Measurements from ENCODE around the gene PTGR3.

PTGR3 gene

DNA sequence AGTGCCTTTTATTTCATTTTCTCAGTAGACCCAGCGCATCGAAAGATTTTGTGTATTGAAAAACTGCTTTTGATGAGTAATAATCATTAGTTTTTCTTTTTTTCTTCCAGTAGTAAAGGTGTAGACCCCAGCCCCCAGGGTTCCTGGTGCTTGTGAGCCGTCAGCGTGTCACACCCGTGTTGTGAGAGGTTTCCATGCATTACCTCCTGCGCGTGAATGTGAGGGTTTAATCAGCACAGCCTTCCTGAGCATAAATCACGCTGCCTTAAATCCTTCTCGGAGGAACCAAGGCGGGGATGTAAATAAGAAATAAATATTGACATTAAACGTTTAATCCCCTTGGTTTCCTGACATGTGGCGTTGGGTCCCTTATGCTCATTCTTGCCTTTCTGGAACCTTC lies 26.0 kb upstream of the PTGR3 start:
- DNase-seq: no peak

DNA sequence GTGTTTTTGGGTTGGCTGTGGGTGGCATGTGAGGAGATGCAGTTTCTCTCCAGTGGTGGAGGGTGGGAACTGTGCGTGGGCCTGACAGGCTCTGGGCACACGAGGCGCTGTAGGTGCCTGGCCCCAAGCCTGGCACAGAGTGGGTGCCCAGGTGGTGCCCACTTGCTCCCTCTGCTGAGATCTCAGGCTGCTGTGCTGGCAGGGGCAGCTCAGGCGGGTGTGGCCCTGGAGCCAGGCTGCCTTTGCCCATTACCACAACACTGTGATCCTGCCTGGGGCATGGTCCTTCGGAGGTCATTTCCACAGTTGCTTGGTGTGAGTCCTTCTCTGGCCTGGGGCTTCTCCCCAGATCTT lies 22.1 kb upstream of the PTGR3 start:
- DNase-seq: no peak

DNA sequence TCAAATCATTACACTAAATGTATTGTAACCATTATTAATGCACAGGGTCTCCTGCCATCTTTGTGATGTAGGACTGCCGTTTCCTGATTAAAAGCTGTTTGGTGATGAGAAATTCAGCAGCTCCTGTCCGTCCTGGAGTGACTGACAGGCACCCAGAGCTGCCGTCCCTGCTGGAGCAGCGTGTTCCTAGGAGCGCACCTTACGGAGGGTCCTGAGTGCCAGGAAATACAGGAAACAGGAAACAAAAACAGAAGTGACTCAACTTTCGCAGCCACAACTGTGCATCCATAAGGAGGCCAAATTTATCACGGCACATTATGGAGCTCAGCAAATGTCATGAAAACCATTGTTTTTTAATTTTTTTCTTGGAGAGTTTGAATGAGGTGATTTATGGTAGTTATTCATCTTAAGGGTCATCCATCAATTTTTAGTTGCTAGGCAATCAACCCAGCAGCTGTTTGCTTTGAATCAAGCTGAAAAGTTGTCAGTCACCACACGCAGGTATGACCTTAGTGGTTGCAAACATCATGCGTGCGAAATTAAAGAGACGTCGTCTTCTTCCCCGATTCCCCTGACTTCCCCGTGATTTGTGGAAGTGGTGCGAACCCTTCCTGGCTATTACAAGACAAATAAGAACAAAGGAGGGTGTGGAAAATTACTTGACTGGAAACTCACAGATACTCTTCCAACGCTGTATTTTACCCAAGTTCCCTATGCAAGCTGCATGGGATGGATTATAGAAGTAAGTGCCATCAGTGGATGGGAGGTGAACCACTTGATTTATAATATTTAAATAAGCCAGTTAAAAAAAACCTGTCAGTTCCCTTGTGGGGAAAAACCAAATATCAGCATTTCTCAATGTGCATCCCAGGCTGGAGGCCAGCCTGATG lies 21.5 kb upstream of the PTGR3 start:
- no peak for DNase-seq

DNA sequence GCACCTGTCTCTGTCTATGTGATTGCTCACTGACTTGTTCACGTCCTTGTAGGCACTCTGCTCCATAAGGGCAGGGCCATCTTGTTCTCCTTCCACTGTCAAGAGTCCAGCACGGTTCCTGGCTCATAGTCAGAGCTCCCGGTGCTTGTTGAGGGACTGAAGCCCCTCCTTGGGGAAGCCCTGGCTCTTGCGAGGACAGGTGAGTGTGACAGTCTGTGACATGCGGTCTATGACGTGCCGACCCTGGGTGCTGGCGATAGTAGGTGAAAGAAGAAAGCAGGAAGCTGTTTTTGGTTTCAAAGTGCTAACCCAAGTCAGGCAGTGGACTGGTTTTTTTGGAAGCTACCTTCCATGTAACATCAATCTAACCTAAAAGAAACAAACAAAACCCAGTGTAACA lies 20.5 kb upstream of the PTGR3 start:
- DNase-seq: no peak

GRCh38 chr18:75228967-75229366 lies 20.0 kb upstream of the PTGR3 start:
- no peak for DNase-seq

- no peak for DNase-seq
These were observed 18.8 kb upstream of the PTGR3 start for GRCh38 chr18:75227535-75228296.

GRCh38 chr18:75226956-75227316 lies 18.0 kb upstream of the PTGR3 start:
- DNase-seq: no peak

DNA sequence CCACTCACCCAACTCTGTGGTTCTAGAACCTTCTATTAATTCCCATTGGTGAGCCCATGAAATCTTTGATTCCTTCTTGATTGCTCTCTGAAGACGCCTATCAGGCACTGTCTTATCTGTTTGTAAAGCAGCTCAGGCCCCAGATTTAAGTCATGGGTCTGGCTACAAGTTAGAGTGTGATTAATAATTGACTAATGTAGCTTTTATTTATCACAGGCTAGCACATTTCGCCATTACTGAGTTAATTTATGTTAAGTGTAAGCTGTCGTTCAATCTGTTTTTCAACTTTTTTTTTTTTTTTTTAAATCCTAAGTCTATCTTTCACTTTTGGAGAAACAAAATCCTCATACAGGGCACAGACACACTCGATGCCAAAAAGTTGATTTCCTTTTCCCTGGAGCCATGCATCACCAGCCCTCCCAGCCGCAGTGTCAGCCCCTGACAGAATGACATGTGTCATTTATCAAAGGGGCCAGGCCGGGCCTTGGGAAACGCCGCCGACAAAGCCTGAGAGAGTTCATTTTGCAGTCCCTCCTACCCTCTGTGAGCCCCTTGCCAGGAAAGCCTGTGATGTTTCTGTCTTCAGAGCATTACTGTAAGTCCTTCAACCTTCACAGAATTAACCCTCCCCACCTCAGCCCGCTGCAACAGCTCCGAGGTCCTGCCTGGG lies 17.5 kb upstream of the PTGR3 start:
- DNase-seq: no peak

DNA sequence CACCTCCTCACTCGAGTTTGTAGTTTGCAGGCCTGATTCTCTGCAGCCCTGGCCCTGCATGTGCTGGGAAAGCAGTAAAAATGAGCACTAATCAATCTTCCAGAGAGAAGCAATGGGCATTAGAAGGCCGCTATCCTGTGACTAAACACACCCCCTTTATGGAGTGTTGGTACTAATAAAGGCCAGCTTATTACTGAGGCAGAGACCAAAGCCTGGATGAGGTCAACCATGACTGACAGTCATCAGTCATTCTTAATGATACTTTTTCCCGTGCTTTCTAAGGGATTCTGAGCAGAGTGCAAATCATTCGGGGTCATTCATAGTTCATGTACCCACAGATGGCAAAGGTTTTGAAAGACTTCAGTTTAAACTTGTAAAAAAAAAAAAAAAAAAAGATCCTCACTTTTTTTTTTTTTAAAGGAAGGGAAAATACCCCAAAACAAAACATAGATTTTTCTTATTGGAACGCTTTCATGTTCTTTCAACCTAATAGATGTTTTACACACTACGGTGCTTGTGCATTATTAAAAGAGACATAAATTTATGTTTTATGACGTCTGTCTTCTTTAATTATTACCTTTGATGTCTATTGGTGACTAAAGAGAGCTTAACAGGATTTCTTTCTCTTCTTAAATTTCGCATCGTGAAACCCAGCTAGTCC lies 14.9 kb upstream of the PTGR3 start:
- no peak for DNase-seq

GRCh38 chr18:75222407-75222806 lies 13.5 kb upstream of the PTGR3 start:
- DNase-seq: no peak

- no peak for DNase-seq
These were observed 13.0 kb upstream of the PTGR3 start for GRCh38 chr18:75221897-75222296.

GRCh38 chr18:75221397-75221796 lies 12.5 kb upstream of the PTGR3 start:
- no peak for DNase-seq

GRCh38 chr18:75220551-75221355 lies 11.8 kb upstream of the PTGR3 start:
- DNase-seq: no peak

GRCh38 chr18:75219745-75220375 lies 10.9 kb upstream of the PTGR3 start:
- no peak for DNase-seq

GRCh38 chr18:75218065-75218923 lies 9.4 kb upstream of the PTGR3 start:
- DNase-seq: no peak

- DNase-seq: no peak
These were observed 8.2 kb upstream of the PTGR3 start for GRCh38 chr18:75216911-75217689.

DNA sequence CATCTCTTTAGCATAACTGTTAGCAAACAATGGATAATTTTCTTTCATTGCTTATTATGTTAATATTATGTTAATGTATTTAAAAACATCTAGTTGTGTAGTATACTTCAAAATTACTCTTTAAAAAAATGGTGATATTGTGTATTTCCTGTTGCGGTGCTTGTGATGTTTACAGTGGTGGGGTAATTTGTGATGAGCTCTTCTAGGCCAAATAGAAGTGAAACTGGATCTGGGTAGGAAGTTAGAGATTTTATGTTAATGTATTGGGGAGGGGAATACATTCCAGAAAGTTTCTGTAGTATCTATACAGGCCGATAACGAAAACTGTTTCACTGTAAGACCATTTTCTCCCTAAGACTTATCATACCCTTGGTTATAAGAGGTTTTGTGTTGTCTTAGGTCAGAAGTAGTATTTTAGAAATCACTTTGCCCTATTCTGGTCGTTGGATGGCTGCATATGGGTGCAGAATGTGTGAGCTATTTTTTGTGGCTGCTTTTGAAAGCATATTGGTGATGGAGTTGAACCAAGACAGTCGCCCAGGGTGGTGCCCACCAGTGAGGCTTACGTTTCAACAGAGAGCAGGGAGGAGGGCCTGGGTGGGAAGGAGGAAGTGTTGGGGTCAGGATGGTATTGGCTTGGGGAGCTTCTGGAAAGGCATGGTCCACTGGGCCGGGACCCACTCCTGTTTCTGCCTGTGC lies 7.4 kb upstream of the PTGR3 start:
- no peak for DNase-seq

DNA sequence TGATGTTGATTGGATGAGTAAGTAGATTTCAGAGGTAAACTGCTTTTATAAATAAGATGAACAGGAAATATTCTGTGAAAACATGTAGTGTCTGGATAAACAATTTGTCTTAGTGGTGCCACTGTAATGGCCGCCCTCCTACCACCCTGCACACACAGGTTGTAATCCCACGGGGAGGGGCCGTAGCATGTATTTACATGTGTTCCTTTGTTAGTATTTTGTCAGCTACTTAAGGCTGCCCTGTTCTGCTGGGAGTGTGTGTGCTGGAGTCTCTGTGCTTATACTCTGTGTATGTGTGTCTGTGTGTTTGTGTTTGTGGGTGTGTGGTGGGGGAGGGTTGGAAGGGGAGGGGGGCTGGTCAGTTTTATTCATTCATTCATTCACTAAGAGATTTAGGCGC lies 6.7 kb upstream of the PTGR3 start:
- DNase-seq: no peak

DNA sequence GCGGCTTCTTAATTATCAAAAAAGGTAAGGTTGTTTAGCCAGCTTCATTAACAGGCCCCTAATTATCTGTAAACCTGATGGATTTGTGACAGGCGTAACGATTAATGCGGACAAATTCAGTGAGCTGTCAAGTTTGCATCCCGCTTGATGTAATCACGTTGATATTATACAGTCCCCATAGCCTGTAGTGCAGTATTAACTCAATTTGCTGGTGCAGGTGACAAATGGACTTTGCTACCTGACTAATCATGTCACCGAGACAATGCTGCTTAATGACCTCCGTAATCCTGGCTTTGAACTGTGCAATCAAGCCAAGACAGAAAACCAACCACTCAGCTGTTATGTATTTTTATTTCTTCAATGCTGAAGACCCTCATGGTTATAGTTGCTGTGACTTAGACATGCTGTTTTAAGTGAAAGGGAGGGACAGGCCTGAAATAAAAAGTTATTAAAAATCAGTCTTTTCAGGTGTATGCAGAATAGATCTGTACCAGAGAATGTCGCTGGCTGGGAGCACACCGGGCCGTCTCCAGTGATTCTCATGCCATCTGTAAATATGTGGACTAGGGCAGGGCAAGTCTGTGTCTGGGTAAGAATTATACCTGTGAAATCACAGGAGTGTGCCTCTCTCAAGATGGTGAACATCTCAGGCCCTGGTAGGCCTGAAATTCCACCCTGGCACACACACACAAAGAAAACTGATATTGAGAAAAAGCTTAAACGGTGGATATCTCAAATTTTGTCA lies 6.0 kb upstream of the PTGR3 start:
- no peak for DNase-seq
